SK-N-SH (cell line): Measurements from ENCODE around the gene TGFBR3. TPM values are rescaled to one million over a fixed set of nuclear protein-coding genes. Genes with fewer than 3 reads are reported as not detected.

Experiments
- CTCF ChIA-PET: fragments of 300-600, 350-600 bp; formaldehyde crosslinking; extraction: SDS; loops from one replicate; lab custom pipeline; 2021; lab: Yijun Ruan, JAX
- POLR2A ChIA-PET: fragments of 350-600 bp; sonication (Branson Sonifier 250); formaldehyde crosslinking; extraction: SDS; loops from one replicate; lab custom pipeline; 2020; ENCODE audit warnings: antibody characterized with exemption, inconsistent platforms; lab: Yijun Ruan, JAX
- DNase-seq: peaks from one replicate; pipeline ENCODE4 v3.0.0; 2012
- H2AFZ ChIP-seq: fragments of 200-600 bp; sonication (generic); 2 replicates; pipeline ENCODE4 v1.8.1; 2016; ENCODE audit warnings: antibody characterized with exemption, mild to moderate bottlenecking, low read depth
- H3F3A ChIP-seq: fragments of 200-600 bp; sonication (generic); replicated peaks from 2 replicates; pipeline ENCODE3; 2016; ENCODE audit warnings: antibody characterized with exemption, mild to moderate bottlenecking; ENCODE audit not compliant: insufficient read depth
- H3K27ac ChIP-seq, 2 experiments: fragments of 200-500 bp in 1 of 2; fragments of 200-600 bp in 1 of 2; sonication (Bioruptor generic) in 1 of 2; sonication (generic), shearing (Covaris generic) in 1 of 2; 2 replicates each; pipeline versions ENCODE4 v1.5.1 to v1.6.1; 2014 to 2016; ENCODE audit warnings: low read depth in 2 of 2, inconsistent platforms in 1 of 2, low read length in 1 of 2, mild to moderate bottlenecking in 1 of 2, mixed read lengths in 1 of 2
- H3K27me3 ChIP-seq: fragments of 200-600 bp; sonication (generic), shearing (Covaris generic); 2 replicates; pipeline ENCODE4 v1.6.1; 2016; ENCODE audit warnings: mixed run types; ENCODE audit not compliant: insufficient read depth
- H3K36me3 ChIP-seq, 2 experiments: fragments of 200-500 bp in 1 of 2; fragments of 200-600 bp in 1 of 2; sonication (Bioruptor generic) in 1 of 2; sonication (generic) in 1 of 2; replicated peaks in 1 of 2; 2 replicates each; pipeline versions ENCODE3 to v1.5.1; 2014 to 2016; ENCODE audit warnings: low read length in 1 of 2, mild to moderate bottlenecking in 1 of 2; ENCODE audit not compliant: insufficient read depth in 2 of 2, control insufficient read depth in 1 of 2
- H3K4me1 ChIP-seq, 2 experiments: fragments of 200-500 bp in 1 of 2; fragments of 200-600 bp in 1 of 2; sonication (Bioruptor generic) in 1 of 2; sonication (generic), shearing (Covaris generic) in 1 of 2; 2 replicates each; pipeline versions ENCODE4 v1.5.1 to v1.6.1; 2014 to 2016; ENCODE audit warnings: low read depth in 1 of 2, low read length in 1 of 2, mixed run types in 1 of 2; ENCODE audit not compliant: insufficient read depth in 2 of 2, control insufficient read depth in 1 of 2
- H3K4me2 ChIP-seq: fragments of 200-600 bp; sonication (generic), shearing (Covaris generic); 2 replicates; pipeline ENCODE4 v1.6.1; 2017; ENCODE audit warnings: mixed run types
- H3K4me3 ChIP-seq, 2 experiments: fragments of 200-500 bp in 1 of 2; fragments of 200-600 bp in 1 of 2; sonication (Bioruptor generic) in 1 of 2; sonication (generic), shearing (Covaris generic) in 1 of 2; 2 replicates each; pipeline versions ENCODE4 v1.5.1 to v1.8.1; 2014 to 2016; ENCODE audit warnings: low read depth in 2 of 2, inconsistent platforms in 1 of 2, low read length in 1 of 2, mild to moderate bottlenecking in 1 of 2, mixed read lengths in 1 of 2, moderate library complexity in 1 of 2
- H3K79me2 ChIP-seq: fragments of 200-600 bp; sonication (generic); 2 replicates; pipeline ENCODE4 v1.8.1; 2017; ENCODE audit warnings: mild to moderate bottlenecking; ENCODE audit not compliant: insufficient read depth
- H3K9ac ChIP-seq: fragments of 200-600 bp; sonication (generic); 2 replicates; pipeline ENCODE4 v1.6.1; 2017; ENCODE audit warnings: mixed run types
- H3K9me2 ChIP-seq: fragments of 200-600 bp; sonication (generic); 2 replicates; pipeline ENCODE4 v1.6.1; 2017; ENCODE audit warnings: mixed run types
- H3K9me3 ChIP-seq: fragments of 200-600 bp; sonication (generic); 2 replicates; pipeline ENCODE4 v1.6.1; 2017; ENCODE audit warnings: mixed run types, mild to moderate bottlenecking, moderate library complexity
- H4K20me1 ChIP-seq: fragments of 200-600 bp; sonication (generic); 2 replicates; pipeline ENCODE4 v1.6.1; 2017; ENCODE audit warnings: mild to moderate bottlenecking, mixed run types; ENCODE audit not compliant: insufficient read depth
- EZH2phosphoT487 ChIP-seq: fragments of 200-600 bp; sonication (generic); IDR thresholded peaks from 2 replicates; pipeline ENCODE4 v1.6.1; 2017; ENCODE audit warnings: low read depth, mixed run types, mild to moderate bottlenecking, antibody characterized with exemption, moderate library complexity, borderline replicate concordance
- FOXM1 ChIP-seq: IDR thresholded peaks from 2 replicates; pipeline ENCODE4 v1.4.0; 2012; ENCODE audit warnings: low read depth, mild to moderate bottlenecking
- GABPA ChIP-seq: IDR thresholded peaks from 2 replicates; pipeline ENCODE4 v1.4.0; 2012; ENCODE audit warnings: low read depth, mild to moderate bottlenecking
- GATA2 ChIP-seq: sonication (generic); formaldehyde crosslinking; IDR thresholded peaks from 2 replicates; pipeline ENCODE4 v1.5.0; 2020; ENCODE audit warnings: mild to moderate bottlenecking, missing genetic modification reagents
- NFIC ChIP-seq: IDR thresholded peaks from 2 replicates; pipeline ENCODE4 v1.4.0; 2012; ENCODE audit warnings: borderline replicate concordance
- NRF1 ChIP-seq: IDR thresholded peaks from 2 replicates; pipeline ENCODE4 v1.6.1; 2012; ENCODE audit warnings: low read depth, mild to moderate bottlenecking, low read length
- POLR2AphosphoS5 ChIP-seq: IDR thresholded peaks from 2 replicates; pipeline ENCODE4 v1.6.1; 2012; ENCODE audit warnings: low read depth, low read length
- SIN3A ChIP-seq: IDR thresholded peaks from 2 replicates; pipeline ENCODE4 v1.6.1; 2012; ENCODE audit warnings: low read depth, mild to moderate bottlenecking, low read length, moderate library complexity, borderline replicate concordance
- TAF1 ChIP-seq: IDR thresholded peaks from 2 replicates; pipeline ENCODE4 v1.6.1; 2012; ENCODE audit warnings: low read depth, mild to moderate bottlenecking, low read length, moderate library complexity, borderline replicate concordance
- TEAD4 ChIP-seq: IDR thresholded peaks from 2 replicates; pipeline ENCODE4 v1.4.0; 2012; ENCODE audit warnings: mild to moderate bottlenecking, borderline replicate concordance; ENCODE audit not compliant: insufficient read depth
- WGBS: methylation state at CpG from one replicate; pipeline ENCODE4 v1.1.6; 2017; ENCODE audit warnings: low lambda C conversion rate; 5-methylcytosine and 5-hydroxymethylcytosine counted together
- polyA plus RNA-seq, 3 experiments: library from polyadenylated mRNA; depleted of rRNA; stranded (reverse); fragments of >200 nt; gene quantifications; 2 replicates each; pipeline ENCODE4 v1.2.3, GENCODE V29; 2012
- TF ChIP-seq, protein P1 (sequence below): fragments of 150-350 bp; IDR thresholded peaks from 2 replicates; pipeline ENCODE4 v1.6.1; 2016; ENCODE audit warnings: mild to moderate bottlenecking, low read depth, low read length
- TF ChIP-seq, protein P2 (sequence below): IDR thresholded peaks from 2 replicates; pipeline ENCODE4; 2012
- TF ChIP-seq, protein P3 (sequence below): IDR thresholded peaks from 2 replicates; pipeline ENCODE4 v1.4.0; 2012; ENCODE audit warnings: low read depth, borderline replicate concordance
- TF ChIP-seq, protein P4 (sequence below): fragments of 200-600 bp; sonication (generic); IDR thresholded peaks from 2 replicates; pipeline ENCODE4 v1.6.1; 2017; ENCODE audit warnings: antibody characterized with exemption, mild to moderate bottlenecking, moderate library complexity

The TGFBR3 gene
- polyA plus RNA-seq, 1 of the 3 experiments (the other 2 are of a cell fraction): 0.07 TPM

DNA sequence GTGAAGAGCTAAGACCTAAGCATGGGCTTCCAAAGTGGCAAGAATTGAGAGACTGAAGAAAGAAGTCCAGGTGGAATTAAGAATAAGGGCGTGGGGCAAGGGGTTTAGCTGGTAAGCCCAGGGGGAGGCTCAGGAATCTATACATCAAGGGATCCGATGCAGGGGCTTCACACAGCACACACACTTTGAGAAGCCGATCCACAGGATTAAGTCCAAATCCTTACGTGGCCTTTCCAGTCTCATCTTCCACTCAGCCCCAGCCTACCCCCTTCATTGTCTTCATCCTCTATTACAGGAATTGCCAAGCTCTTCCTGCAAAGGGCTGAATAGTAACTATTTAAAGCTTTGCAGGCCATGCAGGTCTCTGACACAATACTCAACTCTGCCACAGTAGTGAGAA is 101.3 kb downstream of the TGFBR3 start:
- Histone ChIP-seq H3K9ac (no peak overlapping the region), H4K20me1 (no peaks in the 10 kb centered on the region), H3K9me2 (no peaks in the 10 kb centered on the region), H3F3A (peaks cover 13% of the 10 kb centered on the region), H3K4me1 (peaks cover 0 to 13% of the 10 kb centered on the region in 2 experiments; a peak in 1 of 4 replicates), H3K9me3 (no peaks in the 10 kb centered on the region), H3K27me3 (peaks cover 45% of the 10 kb centered on the region; the same call in 1 of the 2 replicates), H3K27ac (no peak overlapping the region), H3K36me3 (no peaks in the 10 kb centered on the region), H3K4me3 (no peak overlapping the region), H3K4me2 (no peak overlapping the region), H2AFZ (no peak overlapping the region), H3K79me2 (no peaks in the 10 kb centered on the region)
- CTCF ChIA-PET: no interaction called here
- POLR2A ChIA-PET: no interaction called here
- no peak for DNase-seq
- 36% methylated on average over 4 of the region's 4 CpGs for WGBS
- TF ChIP-seq NFIC: no peak
- TF ChIP-seq, protein P1, sequence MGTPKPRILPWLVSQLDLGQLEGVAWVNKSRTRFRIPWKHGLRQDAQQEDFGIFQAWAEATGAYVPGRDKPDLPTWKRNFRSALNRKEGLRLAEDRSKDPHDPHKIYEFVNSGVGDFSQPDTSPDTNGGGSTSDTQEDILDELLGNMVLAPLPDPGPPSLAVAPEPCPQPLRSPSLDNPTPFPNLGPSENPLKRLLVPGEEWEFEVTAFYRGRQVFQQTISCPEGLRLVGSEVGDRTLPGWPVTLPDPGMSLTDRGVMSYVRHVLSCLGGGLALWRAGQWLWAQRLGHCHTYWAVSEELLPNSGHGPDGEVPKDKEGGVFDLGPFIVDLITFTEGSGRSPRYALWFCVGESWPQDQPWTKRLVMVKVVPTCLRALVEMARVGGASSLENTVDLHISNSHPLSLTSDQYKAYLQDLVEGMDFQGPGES: no peak

DNA sequence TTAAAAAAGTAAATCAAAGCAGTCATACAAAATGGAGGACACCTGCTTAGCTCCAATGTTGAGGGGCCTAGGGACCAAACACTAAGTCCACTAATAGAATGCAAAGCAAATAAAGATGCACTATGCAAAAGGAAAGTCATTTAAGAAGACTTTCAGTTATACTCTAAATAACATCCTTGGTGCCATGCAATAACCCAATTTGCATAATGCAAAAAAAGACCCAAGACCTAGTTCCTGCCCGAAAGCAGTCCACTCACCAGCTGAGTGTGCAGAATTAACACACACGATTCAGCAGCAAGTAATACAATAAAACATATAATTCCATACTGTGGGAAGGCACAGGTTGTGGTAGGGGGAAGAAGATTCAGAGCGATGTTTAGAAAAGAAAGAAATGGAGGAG is 101.8 kb downstream of the TGFBR3 start:
- H3F3A ChIP-seq: peaks cover 13% of the 10 kb centered on the region
- H3K4me1 ChIP-seq: peaks cover 0 to 13% of the 10 kb centered on the region in 2 experiments; a peak in 1 of 4 replicates
- H3K9ac ChIP-seq: no peak overlapping the region
- no peaks in the 10 kb centered on the region for H4K20me1 ChIP-seq
- TF ChIP-seq, protein P2, sequence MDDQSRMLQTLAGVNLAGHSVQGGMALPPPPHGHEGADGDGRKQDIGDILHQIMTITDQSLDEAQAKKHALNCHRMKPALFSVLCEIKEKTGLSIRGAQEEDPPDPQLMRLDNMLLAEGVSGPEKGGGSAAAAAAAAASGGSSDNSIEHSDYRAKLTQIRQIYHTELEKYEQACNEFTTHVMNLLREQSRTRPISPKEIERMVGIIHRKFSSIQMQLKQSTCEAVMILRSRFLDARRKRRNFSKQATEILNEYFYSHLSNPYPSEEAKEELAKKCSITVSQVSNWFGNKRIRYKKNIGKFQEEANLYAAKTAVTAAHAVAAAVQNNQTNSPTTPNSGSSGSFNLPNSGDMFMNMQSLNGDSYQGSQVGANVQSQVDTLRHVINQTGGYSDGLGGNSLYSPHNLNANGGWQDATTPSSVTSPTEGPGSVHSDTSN: no peak
- TF ChIP-seq GATA2 (CRISPR knock-in tag) (no peak), NRF1 (no peak), SIN3A (no peak), POLR2AphosphoS5 (no peak), FOXM1 (no peak), TEAD4 (no peak), GABPA (no peak), TAF1 (no peak), NFIC (no peak), EZH2phosphoT487 (no peak)
- TF ChIP-seq, protein P3, sequence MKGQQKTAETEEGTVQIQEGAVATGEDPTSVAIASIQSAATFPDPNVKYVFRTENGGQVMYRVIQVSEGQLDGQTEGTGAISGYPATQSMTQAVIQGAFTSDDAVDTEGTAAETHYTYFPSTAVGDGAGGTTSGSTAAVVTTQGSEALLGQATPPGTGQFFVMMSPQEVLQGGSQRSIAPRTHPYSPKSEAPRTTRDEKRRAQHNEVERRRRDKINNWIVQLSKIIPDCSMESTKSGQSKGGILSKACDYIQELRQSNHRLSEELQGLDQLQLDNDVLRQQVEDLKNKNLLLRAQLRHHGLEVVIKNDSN: no peak
- TF ChIP-seq, protein P1: no peak
- TF ChIP-seq, protein P4, sequence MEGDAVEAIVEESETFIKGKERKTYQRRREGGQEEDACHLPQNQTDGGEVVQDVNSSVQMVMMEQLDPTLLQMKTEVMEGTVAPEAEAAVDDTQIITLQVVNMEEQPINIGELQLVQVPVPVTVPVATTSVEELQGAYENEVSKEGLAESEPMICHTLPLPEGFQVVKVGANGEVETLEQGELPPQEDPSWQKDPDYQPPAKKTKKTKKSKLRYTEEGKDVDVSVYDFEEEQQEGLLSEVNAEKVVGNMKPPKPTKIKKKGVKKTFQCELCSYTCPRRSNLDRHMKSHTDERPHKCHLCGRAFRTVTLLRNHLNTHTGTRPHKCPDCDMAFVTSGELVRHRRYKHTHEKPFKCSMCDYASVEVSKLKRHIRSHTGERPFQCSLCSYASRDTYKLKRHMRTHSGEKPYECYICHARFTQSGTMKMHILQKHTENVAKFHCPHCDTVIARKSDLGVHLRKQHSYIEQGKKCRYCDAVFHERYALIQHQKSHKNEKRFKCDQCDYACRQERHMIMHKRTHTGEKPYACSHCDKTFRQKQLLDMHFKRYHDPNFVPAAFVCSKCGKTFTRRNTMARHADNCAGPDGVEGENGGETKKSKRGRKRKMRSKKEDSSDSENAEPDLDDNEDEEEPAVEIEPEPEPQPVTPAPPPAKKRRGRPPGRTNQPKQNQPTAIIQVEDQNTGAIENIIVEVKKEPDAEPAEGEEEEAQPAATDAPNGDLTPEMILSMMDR: no peak
- TF ChIP-seq, all 33 proteins: peak for 0
- Histone ChIP-seq H3K9me2 (no peaks in the 10 kb centered on the region), H3K27ac (no peak overlapping the region), H3K4me2 (no peak overlapping the region), H3K36me3 (no peaks in the 10 kb centered on the region), H3K27me3 (peaks cover 43% of the 10 kb centered on the region; the same call in 1 of the 2 replicates), H2AFZ (no peak overlapping the region), H3K4me3 (no peak overlapping the region), H3K9me3 (no peaks in the 10 kb centered on the region), H3K79me2 (no peaks in the 10 kb centered on the region)
- ChIA-PET POLR2A (no interaction called here), CTCF (no interaction called here)
- 11% methylated on average over 3 of the region's 3 CpGs for whole genome bisulfite sequencing
- no peak for DNase-seq
